HG03159 (cell line): ENCODE data around the gene ZNF184.

Source experiments
- ATAC-seq: cut with Tn5 transposase; IDR thresholded peaks from one replicate; pipeline ENCODE4 v1.9.1; 2021; ENCODE audit warnings: mild to moderate bottlenecking, moderate library complexity; ENCODE audit not compliant: unreplicated experiment

ZNF184 gene

GRCh38 chr6:27472617-27473400, at the start of gene ZNF184:
Gene ZNF184 (minus strand): TSS chr6:27473105. CDS start chr6:27472294, 811 bp downstream.
- ATAC-seq: peak; percentile 85

- ATAC-seq: peak; percentile 65
These were observed 46.2 kb upstream of the ZNF184 start for GRCh38 chr6:27518881-27519795.

DNA sequence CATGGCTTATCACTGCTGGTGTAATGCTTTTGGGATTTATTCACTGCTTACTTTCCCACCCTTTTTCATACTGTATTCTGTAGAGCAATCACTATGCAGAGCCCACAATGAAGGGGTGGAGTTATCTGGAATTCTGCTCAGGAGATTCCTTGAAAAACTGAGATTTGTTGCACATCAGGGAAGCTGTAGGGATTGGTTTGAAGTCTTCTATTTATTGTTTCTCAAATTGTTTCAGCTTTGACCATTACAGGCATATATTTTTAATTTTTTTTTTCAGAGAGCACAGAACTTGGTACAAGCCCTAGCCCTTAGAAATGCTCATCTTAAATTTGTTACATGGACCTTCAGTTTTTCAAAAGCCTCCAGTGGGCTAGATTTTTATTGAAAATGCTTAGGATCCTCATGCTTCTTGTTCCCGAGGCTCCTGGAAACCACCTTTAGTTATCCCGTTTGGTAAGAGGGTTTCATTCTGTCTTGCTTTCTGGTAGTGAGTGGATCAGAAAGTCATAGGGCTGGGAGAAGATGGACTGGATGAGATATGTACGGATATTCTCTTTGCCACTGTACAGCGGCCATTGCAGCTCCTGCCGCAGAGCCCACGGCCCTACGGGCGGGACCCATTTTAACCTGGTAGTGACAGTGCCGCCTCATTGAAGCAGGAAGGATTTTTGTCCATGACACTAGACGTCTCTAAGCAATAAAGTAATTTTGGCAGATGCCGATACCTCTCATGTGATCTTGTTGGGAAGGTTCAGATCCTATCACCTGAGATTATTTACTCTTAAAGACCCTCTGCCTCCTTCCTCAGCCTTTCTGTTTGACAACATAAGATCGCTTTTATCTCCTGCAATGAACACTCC, 45.3 kb upstream of the ZNF184 start:
- ATAC-seq: no peak

DNA sequence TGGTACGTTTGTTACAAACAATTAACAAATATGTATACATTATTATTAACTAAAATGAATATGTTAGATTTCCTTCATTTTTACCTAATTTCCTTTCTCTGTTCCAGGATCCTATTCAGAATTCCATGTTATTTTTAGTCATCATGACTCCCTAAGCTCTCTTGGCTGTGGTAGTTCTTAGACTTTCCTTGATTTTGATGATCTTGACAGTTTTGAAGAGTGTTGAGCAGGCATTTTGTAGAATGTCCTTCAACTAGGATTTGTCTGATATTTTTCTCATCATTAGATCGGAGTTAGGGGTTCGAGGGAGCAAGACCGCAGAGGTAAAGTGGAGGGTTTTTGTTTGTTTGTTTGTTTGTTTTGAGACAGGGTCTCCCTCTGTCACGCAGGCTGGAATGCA, 44.3 kb upstream of the ZNF184 start:
- ATAC-seq: no peak

DNA sequence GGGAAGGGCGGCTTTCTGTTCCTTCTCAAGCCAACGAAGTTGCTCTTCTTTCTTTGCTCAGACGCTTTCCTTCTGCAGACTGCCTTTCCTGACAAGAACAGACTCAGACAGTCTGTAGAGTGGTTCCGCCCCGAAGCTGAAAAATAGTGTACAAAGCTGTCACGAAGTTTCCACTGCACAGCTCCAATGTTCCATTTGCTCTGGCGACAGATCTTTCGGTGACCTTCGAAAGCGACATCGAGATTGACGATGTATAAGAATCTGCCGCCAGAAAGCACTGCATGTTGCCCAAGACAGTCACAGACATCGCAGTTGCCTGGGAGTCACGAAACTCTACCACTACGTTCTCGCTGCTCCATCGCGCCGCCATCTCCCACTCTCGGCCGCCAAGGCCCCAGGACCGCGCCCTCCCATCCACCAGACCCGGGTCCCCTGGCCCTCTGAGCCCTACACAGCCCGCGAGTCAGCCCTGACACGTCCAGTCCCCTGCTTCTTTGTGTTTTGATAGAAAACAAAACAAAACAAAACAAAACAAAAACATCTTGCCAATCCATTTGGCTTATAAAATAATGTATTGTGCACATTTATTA, 42.1 kb upstream of the ZNF184 start:
- no peak for ATAC-seq

GRCh38 chr6:27512525-27512924, 39.6 kb upstream of the ZNF184 start:
- no peak for ATAC-seq

- no peak for ATAC-seq
These were observed 34.4 kb upstream of the ZNF184 start for GRCh38 chr6:27507041-27507956.

DNA sequence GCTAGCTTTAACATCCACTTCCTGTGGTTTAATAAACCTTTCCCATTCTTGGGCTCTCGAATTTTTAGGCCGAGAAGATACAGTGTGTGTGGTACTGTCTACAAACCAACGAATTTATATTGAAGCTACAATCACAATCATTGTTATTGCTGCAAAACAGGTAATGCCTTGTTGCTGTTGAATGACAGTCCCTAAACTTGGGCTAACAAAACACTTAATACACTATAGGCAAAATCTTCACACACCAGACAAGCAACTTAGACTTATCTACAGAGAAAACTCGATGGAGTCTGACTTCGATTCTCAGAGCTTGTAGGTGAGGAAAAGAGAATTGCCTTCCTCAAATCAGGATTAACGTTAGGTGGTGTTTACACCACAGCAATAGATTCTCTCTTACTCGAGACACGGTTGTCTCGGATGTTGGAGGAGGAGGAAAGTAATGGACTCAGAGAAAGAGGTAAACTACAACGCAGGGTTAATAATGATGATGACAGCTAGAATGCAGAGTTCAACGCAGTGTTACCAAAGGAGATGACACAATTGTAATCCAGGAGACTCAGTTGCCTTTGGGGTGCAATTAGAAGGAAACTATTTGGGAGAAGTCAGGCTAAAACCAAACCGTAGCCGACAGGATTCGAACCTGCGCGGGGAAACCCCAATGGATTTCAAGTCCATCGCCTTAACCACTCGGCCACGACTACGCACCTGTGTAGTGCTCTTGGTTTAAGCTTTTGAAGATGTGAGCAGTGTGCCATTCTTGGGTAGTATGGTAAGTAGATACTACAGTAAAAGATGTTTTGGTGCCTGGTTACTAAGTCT, 32.5 kb upstream of the ZNF184 start:
- no peak for ATAC-seq

GRCh38 chr6:27503436-27504030, 30.6 kb upstream of the ZNF184 start:
- ATAC-seq: peak; percentile 44

GRCh38 chr6:27502508-27503435, 29.9 kb upstream of the ZNF184 start:
- ATAC-seq: peak; percentile 57

- ATAC-seq: no peak
These were observed 28.3 kb upstream of the ZNF184 start for GRCh38 chr6:27501187-27501586.

DNA sequence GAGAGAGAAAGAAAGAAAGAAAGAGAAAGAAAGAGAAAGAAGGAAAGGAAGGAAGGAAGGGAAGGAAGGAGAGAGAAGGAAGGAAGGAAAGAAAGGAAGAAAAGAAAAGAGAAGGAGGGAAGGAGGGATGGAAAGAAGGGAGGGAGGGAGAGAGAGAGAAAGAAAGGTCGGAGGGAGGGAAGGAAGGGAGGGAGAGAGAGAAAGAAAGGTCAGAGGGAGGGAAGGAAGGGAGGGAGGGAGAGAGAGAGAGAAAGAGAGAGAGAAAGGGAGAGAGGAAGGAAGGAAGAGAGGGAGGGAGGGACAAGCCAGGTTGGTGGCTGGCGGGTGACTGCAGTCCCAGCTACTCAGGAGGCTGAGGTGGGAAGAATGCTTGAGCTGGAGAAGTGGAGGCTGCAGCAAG, 27.3 kb upstream of the ZNF184 start:
- no peak for ATAC-seq

- no peak for ATAC-seq
These were observed 22.7 kb upstream of the ZNF184 start for GRCh38 chr6:27495386-27496135.

- ATAC-seq: no peak
These were observed 22.1 kb upstream of the ZNF184 start for GRCh38 chr6:27494987-27495385.

- no peak for ATAC-seq
These were observed 21.2 kb upstream of the ZNF184 start for GRCh38 chr6:27494103-27494502.

- ATAC-seq: no peak
These were observed 19.8 kb upstream of the ZNF184 start for GRCh38 chr6:27492631-27493190.
